ENCODE measurements around the gene OR6B1. TPM values are rescaled to one million over a fixed set of nuclear protein-coding genes. Genes with fewer than 3 reads are reported as not detected.

The OR6B1 gene
- total and polyA plus RNA-seq, 2 donors (not counting 1 experiment from before 2014, with no cell fraction given), result not detected

GRCh38 chr7:143975617-143976016, 24.5 kb upstream of the OR6B1 start:
- H3K27me3 ChIP-seq (replicated peaks in 1 of 4; ENCODE audit: control extremely low read depth in 1 of 4, control insufficient read depth in 3 of 4, insufficient read depth in 4 of 4, low read length in 3 of 4), result no peaks in the 10 kb centered on the region
- no peaks in the 10 kb centered on the region for H3K9me3 Mint-ChIP-seq (ENCODE audit: insufficient read depth)
- intact Hi-C loops (cut with micrococcal nuclease), result no loop called here
- DNase-seq (no peak), ATAC-seq (ENCODE audit: low read depth) (no peak)
- H3K27ac Mint-ChIP-seq, result no peak overlapping the region
- CTCF ChIA-PET, result no interaction called here
- H2AFZ ChIP-seq (ENCODE audit: insufficient read depth, low read depth, low read length, poor library complexity, severe bottlenecking), result no peak overlapping the region
- no peak overlapping the region for H3K27ac ChIP-seq (ENCODE audit: low read length in 2 of 2)
- no peaks in the 10 kb centered on the region for H4K20me1 ChIP-seq (ENCODE audit: control insufficient read depth, insufficient read depth, low read length, poor library complexity, severe bottlenecking)
- H3K79me2 ChIP-seq (ENCODE audit: control insufficient read depth, insufficient read depth, low read length), result no peaks in the 10 kb centered on the region
- TF ChIP-seq CTCF (IDR thresholded peaks at IDR 0.05), result no peak
- TF ChIP-seq EZH2 (IDR thresholded peaks at IDR 0.05; ENCODE audit: borderline replicate concordance, insufficient read depth, low read depth, low read length, poor library complexity, severe bottlenecking), result no peak
- H3K4me2 ChIP-seq (replicated peaks; ENCODE audit: low read depth, low read length, poor library complexity, severe bottlenecking), result no peak overlapping the region
- POLR2A ChIA-PET, result no interaction called here
- H3K4me3 ChIP-seq (ENCODE audit: control extremely low read depth in 1 of 5, extremely low read depth in 1 of 5, insufficient read depth in 1 of 5, low read depth in 2 of 5, low read length in 4 of 5), result no peak overlapping the region
- H3K9ac ChIP-seq (ENCODE audit: low read length), result no peak overlapping the region
- H3K4me1 ChIP-seq (ENCODE audit: control insufficient read depth in 2 of 2, insufficient read depth in 2 of 2, low read length in 2 of 2), result no peaks in the 10 kb centered on the region
- no peaks in the 10 kb centered on the region for H3K9me3 ChIP-seq (ENCODE audit: control extremely low read depth in 1 of 3, control insufficient read depth in 2 of 3, insufficient read depth in 1 of 3, low read length in 2 of 3)
- WGBS (ENCODE audit: insufficient coverage), result no CpG with 5 or more reads among the region's 1 CpG
- no peaks in the 10 kb centered on the region for H3K4me1 Mint-ChIP-seq
- H3K4me3 Mint-ChIP-seq, result no peak overlapping the region
- peaks cover 4% of the 10 kb centered on the region for H3K27me3 Mint-ChIP-seq
- no peaks in the 10 kb centered on the region for H3K36me3 ChIP-seq (replicated peaks in 1 of 2; ENCODE audit: control extremely low read depth in 1 of 2, control insufficient read depth in 1 of 2, extremely low read depth in 1 of 2, insufficient read depth in 2 of 2, low read length in 1 of 2)

DNA sequence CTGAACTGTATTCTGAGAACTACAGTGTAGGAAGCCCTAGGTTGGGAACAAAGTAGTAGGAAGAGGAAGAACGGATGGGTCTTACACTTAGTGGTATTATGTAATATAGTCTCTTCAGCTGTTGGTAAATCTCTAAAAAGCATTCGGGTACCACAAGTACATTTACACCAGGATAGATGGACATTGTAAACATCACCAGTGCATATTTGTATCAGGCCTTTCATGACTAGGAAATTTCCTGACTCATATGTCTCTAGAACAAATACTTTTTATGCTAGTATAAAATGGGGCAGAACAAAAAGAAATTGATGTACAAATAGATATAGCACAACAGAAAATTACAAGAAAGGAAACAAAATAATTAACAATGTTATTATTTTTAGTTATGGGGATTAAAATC, 21.5 kb upstream of the OR6B1 start:
- no peak overlapping the region for H3K4me3 ChIP-seq (ENCODE audit: control extremely low read depth in 1 of 5, extremely low read depth in 1 of 5, insufficient read depth in 1 of 5, low read depth in 2 of 5, low read length in 4 of 5)
- WGBS (ENCODE audit: insufficient coverage), result no CpG with 5 or more reads among the region's 2 CpGs
- no peak overlapping the region for H3K4me2 ChIP-seq (replicated peaks; ENCODE audit: low read depth, low read length, poor library complexity, severe bottlenecking)
- Mint-ChIP-seq H3K4me1 (no peaks in the 10 kb centered on the region), H3K27me3 (no peaks in the 10 kb centered on the region), H3K9me3 (ENCODE audit: insufficient read depth) (no peaks in the 10 kb centered on the region), H3K4me3 (no peak overlapping the region), H3K27ac (no peak overlapping the region)
- no peak for ATAC-seq (ENCODE audit: low read depth)
- no peak overlapping the region for H2AFZ ChIP-seq (ENCODE audit: insufficient read depth, low read depth, low read length, poor library complexity, severe bottlenecking)
- TF ChIP-seq EZH2 (IDR thresholded peaks at IDR 0.05; ENCODE audit: borderline replicate concordance, insufficient read depth, low read depth, low read length, poor library complexity, severe bottlenecking) (no peak), CTCF (IDR thresholded peaks at IDR 0.05) (no peak)
- H3K9me3 ChIP-seq (ENCODE audit: control extremely low read depth in 1 of 3, control insufficient read depth in 2 of 3, insufficient read depth in 1 of 3, low read length in 2 of 3), result peaks cover 0 to 3% (median 0%) of the 10 kb centered on the region in 3 donors
- H3K4me1 ChIP-seq (ENCODE audit: control insufficient read depth in 2 of 2, insufficient read depth in 2 of 2, low read length in 2 of 2), result no peaks in the 10 kb centered on the region
- peaks cover 0 to 6% (median 0%) of the 10 kb centered on the region in 4 experiments for H3K27me3 ChIP-seq (replicated peaks in 1 of 4; ENCODE audit: control extremely low read depth in 1 of 4, control insufficient read depth in 3 of 4, insufficient read depth in 4 of 4, low read length in 3 of 4)
- CTCF ChIA-PET, result no interaction called here
- H3K36me3 ChIP-seq (replicated peaks in 1 of 2; ENCODE audit: control extremely low read depth in 1 of 2, control insufficient read depth in 1 of 2, extremely low read depth in 1 of 2, insufficient read depth in 2 of 2, low read length in 1 of 2), result no peaks in the 10 kb centered on the region
- H3K79me2 ChIP-seq (ENCODE audit: control insufficient read depth, insufficient read depth, low read length), result no peaks in the 10 kb centered on the region
- H4K20me1 ChIP-seq (ENCODE audit: control insufficient read depth, insufficient read depth, low read length, poor library complexity, severe bottlenecking), result no peaks in the 10 kb centered on the region
- intact Hi-C loops (cut with micrococcal nuclease), result no loop called here
- POLR2A ChIA-PET, result no interaction called here
- H3K27ac ChIP-seq (ENCODE audit: low read length in 2 of 2), result no peak overlapping the region
- H3K9ac ChIP-seq (ENCODE audit: low read length), result no peak overlapping the region
- no peak for DNase-seq
